GM21737 (cell line): Measurements from ENCODE around the gene ZMYM4.
"Not testable (repeated sequence)": the region's sequence is repeated elsewhere in the genome, so short reads cannot be mapped to it uniquely, and the experiment has no call there.

ENCODE experiments used
- ATAC-seq: cut with Tn5 transposase; IDR thresholded peaks from one replicate; pipeline ENCODE4 v1.9.1; 2021; ENCODE audit warnings: mild to moderate bottlenecking, moderate library complexity; ENCODE audit not compliant: unreplicated experiment

Gene ZMYM4

GRCh38 chr1:35449334-35450008, 181.0 kb downstream of the ZMYM4 start:
- no peak for ATAC-seq

- no peak for ATAC-seq
These were observed 182.6 kb downstream of the ZMYM4 start for GRCh38 chr1:35451125-35451528.

DNA sequence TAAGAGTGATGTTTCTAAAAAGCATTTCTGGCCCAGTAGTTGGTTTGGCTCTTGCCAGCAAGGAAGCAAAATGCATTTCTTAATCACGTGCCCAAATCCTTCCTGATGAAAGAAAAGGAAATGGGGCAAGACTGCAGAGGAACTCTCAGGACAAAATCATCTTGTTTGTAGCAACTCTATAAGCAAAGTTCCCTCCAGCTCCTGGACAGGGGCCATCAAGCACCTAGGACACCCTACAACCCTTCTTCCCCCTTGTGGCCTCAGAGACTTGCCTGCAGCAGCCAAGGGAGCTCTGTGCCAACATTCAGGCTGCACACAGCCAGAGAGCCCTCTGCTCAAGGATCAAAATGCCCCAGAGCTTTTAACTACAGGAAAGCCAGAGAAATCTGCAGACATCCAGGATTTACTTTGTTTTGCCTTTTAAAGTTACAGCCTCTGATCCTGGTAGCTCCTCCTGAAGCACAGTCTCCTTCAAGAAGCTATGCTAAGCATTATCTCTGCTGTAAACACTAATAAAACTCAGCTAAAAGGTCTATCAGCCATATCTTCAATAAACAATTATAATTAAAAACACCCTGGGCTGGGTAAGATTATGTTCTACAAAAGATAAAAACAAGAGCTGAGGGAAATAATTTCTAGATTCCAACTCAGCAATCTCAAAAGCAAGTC, 183.7 kb downstream of the ZMYM4 start:
- no peak for ATAC-seq

DNA sequence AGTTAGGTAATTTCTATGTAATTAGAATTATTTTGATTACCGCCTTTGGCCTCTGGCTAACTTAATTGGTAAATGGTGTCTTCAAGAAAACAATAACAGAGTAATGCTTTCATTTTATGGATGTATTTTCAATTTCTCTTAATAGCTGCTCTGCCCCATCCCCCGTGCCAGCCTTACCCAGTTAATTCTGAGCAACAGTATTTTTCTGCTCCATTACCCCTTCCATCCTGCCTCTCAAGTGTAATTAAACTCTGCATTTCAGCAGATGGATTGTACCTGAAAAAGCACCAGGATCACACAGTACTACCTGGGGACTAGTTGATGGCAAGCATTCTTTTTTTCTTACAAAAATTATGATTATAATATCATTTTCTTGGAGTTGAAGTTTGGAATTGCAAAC, 184.5 kb downstream of the ZMYM4 start:
- ATAC-seq, result no peak

DNA sequence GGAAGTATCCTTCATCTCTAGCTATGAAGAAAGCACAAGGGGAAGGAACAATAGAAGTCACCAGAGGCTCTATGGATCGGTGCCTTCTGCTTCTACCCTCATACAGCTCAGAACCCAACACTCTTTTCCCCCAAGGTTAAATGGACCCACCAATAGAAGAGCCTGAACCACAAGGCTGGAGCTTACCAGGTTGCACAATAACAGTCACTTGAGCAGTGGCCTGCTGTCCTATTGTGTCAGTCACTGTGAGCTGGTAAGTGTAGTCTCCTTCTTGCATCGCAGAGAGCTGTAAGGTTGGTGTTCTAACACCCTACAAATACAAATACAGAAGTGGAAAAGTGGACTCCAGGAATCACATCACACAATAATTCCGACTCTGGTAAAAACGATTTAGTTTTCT, 185.7 kb downstream of the ZMYM4 start:
- ATAC-seq, result no peak

GRCh38 chr1:35454616-35455015, 186.1 kb downstream of the ZMYM4 start:
- no peak for ATAC-seq

DNA sequence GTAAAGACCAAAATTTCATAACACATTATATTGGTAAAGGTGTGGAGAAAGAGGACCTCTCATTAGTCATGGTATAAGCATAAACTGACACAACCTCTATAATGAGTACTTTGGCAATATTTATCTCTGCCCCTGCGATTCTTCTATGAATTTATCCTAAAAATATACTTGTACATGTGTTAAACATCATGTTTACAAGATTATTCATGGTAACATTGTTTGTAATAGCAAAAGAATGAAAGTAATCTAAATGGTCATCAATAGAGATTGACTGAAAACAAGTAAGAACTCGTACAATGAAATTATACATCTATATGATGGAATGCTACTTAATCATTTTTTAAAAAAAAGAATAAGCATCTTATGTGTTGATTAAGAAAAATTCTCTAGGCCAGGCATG, 192.3 kb downstream of the ZMYM4 start:
- ATAC-seq, result no peak

DNA sequence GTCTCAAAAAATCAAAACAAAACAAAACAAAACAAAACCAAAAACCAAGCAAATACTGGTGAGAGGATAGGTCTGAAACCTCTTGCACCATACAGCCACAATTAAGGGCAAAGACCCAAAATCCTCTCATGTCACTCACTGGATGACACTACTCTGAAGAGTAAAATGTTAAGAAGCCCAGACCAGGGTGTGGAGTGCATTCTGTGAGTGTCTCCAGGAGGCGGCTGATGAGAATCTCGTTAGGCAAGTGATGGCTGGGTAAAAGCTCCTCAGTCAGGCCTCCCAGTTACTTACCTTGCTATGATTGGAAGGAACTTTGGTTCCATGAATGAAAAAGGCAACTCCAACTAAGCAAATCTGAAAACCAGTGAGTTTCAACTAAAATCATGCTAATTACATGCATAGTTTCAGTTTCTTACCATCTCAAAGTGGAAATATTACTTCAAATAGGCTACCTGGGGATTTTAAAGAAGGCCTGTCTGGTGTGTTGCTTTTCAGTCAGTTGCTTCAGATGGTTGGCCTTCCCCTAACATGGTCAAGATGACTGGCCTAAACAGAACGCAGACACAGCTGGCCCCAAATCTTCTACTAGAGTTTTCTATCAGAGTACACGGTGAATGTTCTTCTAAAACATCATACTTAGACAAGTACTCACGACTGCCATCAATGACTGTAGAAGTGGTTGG, 193.6 kb downstream of the ZMYM4 start:
- no peak for ATAC-seq

DNA sequence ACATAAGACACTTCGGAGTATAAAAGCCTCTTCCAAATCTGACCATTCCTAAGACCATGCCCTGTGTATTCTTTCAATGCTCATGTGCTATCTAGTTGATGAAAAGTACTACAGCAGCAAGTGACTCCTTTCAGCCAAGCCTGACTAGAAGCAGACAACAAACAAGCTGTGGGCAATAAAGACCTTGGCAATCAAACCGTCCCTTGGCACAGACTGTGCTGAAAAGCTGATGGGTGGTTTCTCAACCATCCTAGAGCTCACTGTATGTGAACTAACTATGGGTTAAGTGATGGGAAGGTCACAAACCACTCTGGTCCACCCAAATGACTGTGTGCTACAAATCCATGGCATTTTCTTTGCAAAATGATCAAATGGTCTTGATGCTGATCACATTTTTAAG, 194.7 kb downstream of the ZMYM4 start:
- no peak for ATAC-seq

- ATAC-seq, result not testable (repeated sequence)
These were observed 195.2 kb downstream of the ZMYM4 start for GRCh38 chr1:35463749-35464148.

DNA sequence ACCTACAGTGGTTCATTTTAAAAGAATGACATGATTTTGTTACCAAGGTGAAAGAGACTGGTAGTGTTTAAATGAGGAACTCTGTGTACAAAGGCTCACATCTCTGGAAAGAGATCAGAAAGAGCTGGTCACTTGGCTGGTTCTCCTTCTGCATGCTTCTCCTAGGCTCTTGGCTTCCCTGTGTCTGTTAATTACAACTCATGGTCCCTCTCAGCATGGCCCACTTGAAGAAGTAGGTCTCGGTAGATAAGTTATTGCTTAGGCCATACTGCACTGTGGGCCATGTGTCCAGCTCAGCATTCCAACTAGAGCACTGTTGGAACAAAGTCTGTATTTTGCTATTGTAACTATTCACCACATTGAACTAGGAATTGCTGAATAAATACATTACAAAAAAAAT, 197.6 kb downstream of the ZMYM4 start:
- ATAC-seq, result no peak

- no peak for ATAC-seq
These were observed 202.6 kb downstream of the ZMYM4 start for GRCh38 chr1:35470977-35471613.
